ENCODE data around the gene GGA1. TPM values are rescaled to one million over a fixed set of nuclear protein-coding genes. Genes with fewer than 3 reads are reported as not detected.

GGA1 gene
- total RNA-seq, 1 donor from 2014 or later: 56.1 TPM

DNA sequence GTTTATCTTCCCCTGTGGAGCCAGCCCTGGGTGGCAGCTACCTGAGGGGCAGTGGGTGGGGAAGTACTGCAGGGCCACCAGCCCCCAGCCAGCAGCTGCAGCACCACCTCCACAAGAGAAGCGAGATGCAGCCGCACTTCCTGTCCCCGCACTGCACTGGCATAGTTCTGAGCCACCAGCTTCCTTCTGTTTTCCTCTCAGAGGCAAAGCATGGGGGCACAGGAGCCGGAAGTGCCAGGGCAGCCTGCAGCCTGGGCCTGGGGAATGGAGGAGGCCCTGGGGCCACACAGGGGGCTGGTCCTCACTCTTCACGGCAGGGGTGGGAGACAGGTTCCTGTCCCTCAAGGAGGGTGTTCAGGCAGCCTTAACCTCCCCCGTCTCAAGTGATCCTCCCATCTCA lies 18.9 kb downstream of the GGA1 start:
- TF ChIP-seq, protein P1, sequence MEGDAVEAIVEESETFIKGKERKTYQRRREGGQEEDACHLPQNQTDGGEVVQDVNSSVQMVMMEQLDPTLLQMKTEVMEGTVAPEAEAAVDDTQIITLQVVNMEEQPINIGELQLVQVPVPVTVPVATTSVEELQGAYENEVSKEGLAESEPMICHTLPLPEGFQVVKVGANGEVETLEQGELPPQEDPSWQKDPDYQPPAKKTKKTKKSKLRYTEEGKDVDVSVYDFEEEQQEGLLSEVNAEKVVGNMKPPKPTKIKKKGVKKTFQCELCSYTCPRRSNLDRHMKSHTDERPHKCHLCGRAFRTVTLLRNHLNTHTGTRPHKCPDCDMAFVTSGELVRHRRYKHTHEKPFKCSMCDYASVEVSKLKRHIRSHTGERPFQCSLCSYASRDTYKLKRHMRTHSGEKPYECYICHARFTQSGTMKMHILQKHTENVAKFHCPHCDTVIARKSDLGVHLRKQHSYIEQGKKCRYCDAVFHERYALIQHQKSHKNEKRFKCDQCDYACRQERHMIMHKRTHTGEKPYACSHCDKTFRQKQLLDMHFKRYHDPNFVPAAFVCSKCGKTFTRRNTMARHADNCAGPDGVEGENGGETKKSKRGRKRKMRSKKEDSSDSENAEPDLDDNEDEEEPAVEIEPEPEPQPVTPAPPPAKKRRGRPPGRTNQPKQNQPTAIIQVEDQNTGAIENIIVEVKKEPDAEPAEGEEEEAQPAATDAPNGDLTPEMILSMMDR (IDR thresholded peaks at IDR 0.05): no peak
- no peaks in the 10 kb centered on the region for H3K27me3 Mint-ChIP-seq (ENCODE audit: unreplicated experiment)
- DNase-seq (ENCODE audit: extremely low spot score, unreplicated experiment): no peak
- no peak overlapping the region for H3K27ac Mint-ChIP-seq (ENCODE audit: unreplicated experiment)
- no peaks in the 10 kb centered on the region for H3K9me3 Mint-ChIP-seq (ENCODE audit: unreplicated experiment)
- H3K4me3 Mint-ChIP-seq (ENCODE audit: unreplicated experiment): no peak overlapping the region
- H3K4me1 Mint-ChIP-seq (ENCODE audit: unreplicated experiment): peaks cover 7% of the 10 kb centered on the region
- peaks cover 2% of the 10 kb centered on the region for H3K36me3 Mint-ChIP-seq (ENCODE audit: unreplicated experiment)

DNA sequence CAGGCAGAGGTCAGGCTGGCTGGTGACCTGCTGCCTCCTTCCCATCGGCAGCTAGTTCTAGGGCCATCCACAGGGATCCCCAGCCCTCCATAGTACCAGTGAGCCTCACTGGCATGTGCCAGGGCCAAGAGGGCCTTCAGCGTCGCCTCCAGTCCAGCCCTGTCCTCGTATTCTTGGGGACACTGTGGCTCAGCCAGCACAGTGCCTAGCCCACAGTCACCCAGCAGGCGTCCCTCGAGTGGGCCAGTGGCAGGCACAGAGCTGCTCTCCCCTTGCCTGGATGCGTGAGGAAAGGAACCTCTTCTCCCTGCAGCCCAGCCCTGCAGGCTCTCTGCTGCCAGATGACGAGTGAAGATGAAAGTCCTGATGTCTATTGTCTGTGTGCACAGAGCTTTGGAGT lies 20.2 kb downstream of the GGA1 start:
- H3K4me1 Mint-ChIP-seq (ENCODE audit: unreplicated experiment): peaks cover 15% of the 10 kb centered on the region
- no peaks in the 10 kb centered on the region for H3K36me3 Mint-ChIP-seq (ENCODE audit: unreplicated experiment)
- H3K27ac Mint-ChIP-seq (ENCODE audit: unreplicated experiment): no peak overlapping the region
- H3K27me3 Mint-ChIP-seq (ENCODE audit: unreplicated experiment): no peaks in the 10 kb centered on the region
- H3K9me3 Mint-ChIP-seq (ENCODE audit: unreplicated experiment): no peaks in the 10 kb centered on the region
- TF ChIP-seq, protein P1 (IDR thresholded peaks at IDR 0.05): no peak
- no peak overlapping the region for H3K4me3 Mint-ChIP-seq (ENCODE audit: unreplicated experiment)
- no peak for DNase-seq (ENCODE audit: extremely low spot score, unreplicated experiment)

DNA sequence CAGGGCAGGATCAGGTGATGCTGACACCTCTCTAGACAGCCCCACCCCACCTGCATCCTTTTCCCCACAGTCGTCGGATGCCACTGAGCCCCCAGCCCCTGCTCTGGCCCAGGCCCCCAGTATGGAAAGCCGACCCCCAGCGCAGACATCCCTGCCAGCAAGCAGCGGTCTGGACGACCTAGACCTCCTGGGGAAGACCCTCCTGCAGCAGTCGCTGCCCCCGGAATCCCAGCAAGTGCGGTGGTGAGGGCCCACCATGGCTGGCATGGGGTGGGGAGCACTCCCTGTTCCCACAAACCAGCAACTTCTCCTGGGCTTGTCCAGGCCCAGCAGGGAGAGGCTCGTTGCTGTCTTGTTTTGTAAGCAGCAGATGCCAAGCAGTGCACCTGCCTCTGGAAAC lies 21.3 kb downstream of the GGA1 start:
- Mint-ChIP-seq H3K4me3 (ENCODE audit: unreplicated experiment) (no peak overlapping the region), H3K27me3 (ENCODE audit: unreplicated experiment) (no peaks in the 10 kb centered on the region), H3K4me1 (ENCODE audit: unreplicated experiment) (peaks cover 25% of the 10 kb centered on the region), H3K36me3 (ENCODE audit: unreplicated experiment) (no peaks in the 10 kb centered on the region), H3K27ac (ENCODE audit: unreplicated experiment) (no peak overlapping the region), H3K9me3 (ENCODE audit: unreplicated experiment) (no peaks in the 10 kb centered on the region)
- TF ChIP-seq, protein P1 (IDR thresholded peaks at IDR 0.05): no peak
- no peak for DNase-seq (ENCODE audit: extremely low spot score, unreplicated experiment)

DNA sequence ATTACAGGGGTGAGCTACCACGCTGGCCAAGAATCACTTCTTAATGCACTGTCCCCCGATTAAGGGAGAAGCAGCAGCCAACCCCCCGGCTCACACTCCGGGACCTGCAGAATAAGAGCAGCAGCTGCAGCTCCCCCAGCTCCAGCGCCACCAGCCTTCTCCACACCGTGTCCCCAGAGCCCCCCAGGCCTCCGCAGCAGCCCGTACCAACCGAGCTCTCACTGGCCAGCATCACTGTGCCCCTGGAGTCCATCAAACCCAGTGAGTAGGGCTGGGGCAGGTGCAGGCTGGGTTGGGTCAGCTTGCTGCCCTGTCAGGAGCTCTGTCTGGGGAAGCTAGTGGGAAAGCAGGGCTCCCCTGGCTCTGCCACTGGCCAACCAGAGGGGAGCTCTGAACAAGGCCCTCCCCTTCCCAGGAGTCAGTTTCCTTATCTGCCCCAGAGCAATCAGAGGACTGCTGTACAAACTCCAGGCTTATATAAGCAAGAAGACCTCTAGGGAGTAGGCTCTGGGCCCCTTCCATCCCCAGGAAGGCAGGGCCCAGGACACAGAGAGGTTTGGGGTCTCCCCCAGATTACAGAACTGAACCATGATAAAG lies 22.3 kb downstream of the GGA1 start:
- peaks cover 26% of the 10 kb centered on the region for H3K4me1 Mint-ChIP-seq (ENCODE audit: unreplicated experiment)
- H3K9me3 Mint-ChIP-seq (ENCODE audit: unreplicated experiment): no peaks in the 10 kb centered on the region
- no peak overlapping the region for H3K27ac Mint-ChIP-seq (ENCODE audit: unreplicated experiment)
- H3K4me3 Mint-ChIP-seq (ENCODE audit: unreplicated experiment): no peak overlapping the region
- H3K27me3 Mint-ChIP-seq (ENCODE audit: unreplicated experiment): no peaks in the 10 kb centered on the region
- TF ChIP-seq, protein P1 (IDR thresholded peaks at IDR 0.05): no peak
- no peaks in the 10 kb centered on the region for H3K36me3 Mint-ChIP-seq (ENCODE audit: unreplicated experiment)
- DNase-seq (ENCODE audit: extremely low spot score, unreplicated experiment): no peak

DNA sequence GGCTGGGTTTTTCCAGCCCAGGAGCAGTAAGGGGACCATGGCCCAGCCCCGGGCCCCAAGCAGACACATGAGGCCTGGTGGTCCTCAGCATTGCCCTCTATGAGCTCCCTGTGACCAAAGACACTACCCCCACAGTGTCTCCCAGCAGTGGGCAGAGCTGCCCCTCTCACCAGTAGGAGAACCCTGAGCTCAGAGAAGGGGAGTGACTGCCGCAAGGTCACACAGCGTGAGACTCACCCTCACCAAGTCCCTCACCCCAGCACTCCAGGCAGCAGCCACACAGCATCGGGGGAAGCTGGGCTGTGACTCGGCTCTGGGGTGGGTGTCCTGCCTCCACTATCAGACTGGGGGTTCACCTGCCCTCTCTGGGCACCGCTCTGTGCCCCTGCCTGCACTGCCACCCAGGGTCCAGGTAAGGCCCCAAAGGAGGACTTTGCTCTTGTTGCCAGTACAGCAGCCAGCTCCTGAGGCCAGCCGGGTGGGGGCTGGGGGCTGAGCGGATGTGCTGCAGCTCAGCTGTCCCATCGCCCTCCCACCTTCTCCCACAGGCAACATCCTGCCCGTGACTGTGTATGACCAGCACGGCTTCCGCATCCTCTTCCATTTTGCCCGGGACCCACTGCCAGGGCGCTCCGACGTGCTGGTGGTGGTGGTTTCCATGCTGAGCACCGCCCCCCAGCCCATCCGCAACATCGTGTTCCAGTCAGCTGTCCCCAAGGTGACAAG lies 23.0 kb downstream of the GGA1 start:
- H3K27ac Mint-ChIP-seq (ENCODE audit: unreplicated experiment): no peak overlapping the region
- no peaks in the 10 kb centered on the region for H3K36me3 Mint-ChIP-seq (ENCODE audit: unreplicated experiment)
- TF ChIP-seq, protein P1 (IDR thresholded peaks at IDR 0.05): no peak
- no peak overlapping the region for H3K4me3 Mint-ChIP-seq (ENCODE audit: unreplicated experiment)
- no peaks in the 10 kb centered on the region for H3K9me3 Mint-ChIP-seq (ENCODE audit: unreplicated experiment)
- H3K4me1 Mint-ChIP-seq (ENCODE audit: unreplicated experiment): peaks cover 28% of the 10 kb centered on the region
- no peak for DNase-seq (ENCODE audit: extremely low spot score, unreplicated experiment)
- H3K27me3 Mint-ChIP-seq (ENCODE audit: unreplicated experiment): no peaks in the 10 kb centered on the region

All from osteocyte (in vitro differentiated cells).